Thyroid gland (tissue), 4 donors: Measurements from ENCODE around the gene PLEKHA5. TPM values are rescaled to one million over a fixed set of nuclear protein-coding genes. Genes with fewer than 3 reads are reported as not detected.
A peak's percentile ranks its signal among the peaks of the same experiment; 100 is the strongest.

Experiments
- DNase-seq, 2 donors: peaks; one replicate each; pipeline ENCODE4 v3.0.0-alpha.2; 2019
- H3K27ac ChIP-seq, 3 donors: fragments of 200-600 bp; sonication (generic); 1 replicate in 2 of 3; 2 replicates in 1 of 3; pipeline ENCODE4 v1.5.1; 2016 to 2019; ENCODE audit warnings: mild to moderate bottlenecking in 1 of 3, moderate library complexity in 1 of 3
- H3K27me3 ChIP-seq: fragments of 200-600 bp; sonication (generic); one replicate; pipeline ENCODE4 v1.5.1; 2019
- H3K36me3 ChIP-seq, 2 donors: fragments of 200-600 bp; sonication (generic); one replicate each; pipeline ENCODE4 v1.5.1; 2016 to 2019
- H3K4me1 ChIP-seq, 2 donors: fragments of 200-600 bp; sonication (generic); one replicate each; pipeline ENCODE4 v1.5.1; 2017 to 2019
- H3K4me3 ChIP-seq, 3 donors: fragments of 200-600 bp; sonication (generic); replicated peaks in 1 of 3; 1 replicate in 2 of 3; 2 replicates in 1 of 3; pipeline ENCODE4 v1.5.1; 2016; ENCODE audit warnings: mild to moderate bottlenecking in 1 of 3
- H3K9me3 ChIP-seq: fragments of 200-600 bp; sonication (generic); one replicate; pipeline ENCODE4 v1.5.1; 2017
- POLR2A ChIP-seq, 2 donors: fragments of 450-650 bp; IDR thresholded peaks; one replicate each; pipeline ENCODE4 v1.6.1; 2017; ENCODE audit warnings: antibody characterized with exemption in 2 of 2, mild to moderate bottlenecking in 2 of 2, moderate library complexity in 1 of 2
- WGBS, 2 donors: methylation state at CpG; one replicate each; pipeline ENCODE4 v1.1.5; 2017; 5-methylcytosine and 5-hydroxymethylcytosine counted together
- intact Hi-C: fragments of 100-400 bp; cut with DNase I; formaldehyde crosslinking; loops from one replicate; pipeline ENCODE4 v1.15.1; 2023
- total RNA-seq, 4 donors: library from RNA; depleted of rRNA; stranded (reverse); fragments of >200 nt; gene quantifications; one replicate each; pipeline ENCODE4 v1.2.3, GENCODE V29; 2016
- TF ChIP-seq, protein P1 (sequence below), 6 experiments: fragments of 200-600 bp in 3 of 6; fragments of 450-650 bp in 3 of 6; sonication (generic) in 3 of 6; IDR thresholded peaks; one replicate each; pipeline ENCODE4 v1.5.1; 2016 to 2019; ENCODE audit warnings: antibody characterized with exemption in 6 of 6, mild to moderate bottlenecking in 2 of 6, inconsistent platforms in 1 of 6, moderate library complexity in 1 of 6

PLEKHA5 gene
- total RNA-seq, 4 donors from 2014 or later, result 35.4 to 48.6 (median 40.8) TPM

DNA sequence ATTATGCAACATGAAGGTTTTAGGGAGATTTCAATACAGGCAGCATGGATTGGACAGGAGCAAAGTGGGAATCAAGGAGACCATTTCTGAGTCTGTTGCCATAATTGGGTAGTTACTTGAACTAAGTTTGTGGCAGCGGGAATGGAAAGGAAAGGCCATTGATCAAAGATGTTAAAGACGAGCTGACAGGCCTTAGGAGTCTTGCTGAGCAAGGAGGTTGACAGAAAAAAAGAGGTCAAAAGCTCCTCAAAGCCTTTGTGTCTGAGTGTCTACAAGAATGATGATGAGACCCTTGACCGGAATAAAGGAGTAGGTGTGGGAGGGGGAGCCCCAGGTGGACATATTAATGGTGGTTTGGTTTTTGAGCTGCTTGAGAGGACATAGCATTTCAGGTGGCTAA is 9.4 kb downstream of the PLEKHA5 start:
- no peak for TF ChIP-seq POLR2A (IDR thresholded peaks at IDR 0.05)
- Histone ChIP-seq H3K27me3 (no peaks in the 10 kb centered on the region), H3K9me3 (no peaks in the 10 kb centered on the region), H3K4me1 (peaks cover 9 to 10% of the 10 kb centered on the region in 2 donors), H3K4me3 (no peak overlapping the region), H3K27ac (no peak overlapping the region), H3K36me3 (no peaks in the 10 kb centered on the region)
- intact Hi-C loops, result no loop called here
- 93 to 96% methylated on average over 3 of the region's 3 CpGs for WGBS, 2 donors
- DNase-seq, result no peak

DNA sequence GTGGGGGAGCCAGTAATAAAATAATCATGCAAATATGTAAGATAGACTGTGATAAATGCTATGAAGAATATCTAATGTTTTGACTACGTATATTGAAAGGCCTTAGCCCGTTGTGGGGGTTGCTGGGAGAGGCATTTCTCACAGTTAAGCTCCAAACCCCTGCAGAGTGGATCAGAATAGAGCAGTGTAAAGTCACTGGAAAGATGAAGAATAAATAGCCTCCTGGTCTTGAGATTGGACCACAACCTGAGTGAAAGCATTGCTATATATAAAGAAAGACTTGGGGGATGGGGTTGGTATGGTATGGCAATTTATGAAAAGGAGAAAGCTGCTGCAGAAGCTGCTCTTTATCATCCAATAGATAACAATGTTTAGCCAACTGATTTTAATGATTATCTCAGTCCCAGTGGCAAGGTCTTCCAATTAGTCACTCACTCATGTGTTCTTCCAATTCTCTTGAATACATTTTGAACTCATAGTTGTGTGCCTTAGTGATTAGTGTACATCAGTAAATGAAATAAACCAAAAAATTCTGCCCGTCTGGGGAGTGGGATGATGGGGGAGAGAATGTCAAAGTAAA is 10.2 kb downstream of the PLEKHA5 start:
- no peaks in the 10 kb centered on the region for H3K27me3 ChIP-seq
- no peaks in the 10 kb centered on the region for H3K36me3 ChIP-seq
- WGBS, 2 donors, result 90 to 93% methylated on average over 3 of the region's 3 CpGs
- TF ChIP-seq POLR2A (IDR thresholded peaks at IDR 0.05), result no peak
- TF ChIP-seq, protein P1, sequence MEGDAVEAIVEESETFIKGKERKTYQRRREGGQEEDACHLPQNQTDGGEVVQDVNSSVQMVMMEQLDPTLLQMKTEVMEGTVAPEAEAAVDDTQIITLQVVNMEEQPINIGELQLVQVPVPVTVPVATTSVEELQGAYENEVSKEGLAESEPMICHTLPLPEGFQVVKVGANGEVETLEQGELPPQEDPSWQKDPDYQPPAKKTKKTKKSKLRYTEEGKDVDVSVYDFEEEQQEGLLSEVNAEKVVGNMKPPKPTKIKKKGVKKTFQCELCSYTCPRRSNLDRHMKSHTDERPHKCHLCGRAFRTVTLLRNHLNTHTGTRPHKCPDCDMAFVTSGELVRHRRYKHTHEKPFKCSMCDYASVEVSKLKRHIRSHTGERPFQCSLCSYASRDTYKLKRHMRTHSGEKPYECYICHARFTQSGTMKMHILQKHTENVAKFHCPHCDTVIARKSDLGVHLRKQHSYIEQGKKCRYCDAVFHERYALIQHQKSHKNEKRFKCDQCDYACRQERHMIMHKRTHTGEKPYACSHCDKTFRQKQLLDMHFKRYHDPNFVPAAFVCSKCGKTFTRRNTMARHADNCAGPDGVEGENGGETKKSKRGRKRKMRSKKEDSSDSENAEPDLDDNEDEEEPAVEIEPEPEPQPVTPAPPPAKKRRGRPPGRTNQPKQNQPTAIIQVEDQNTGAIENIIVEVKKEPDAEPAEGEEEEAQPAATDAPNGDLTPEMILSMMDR (IDR thresholded peaks at IDR 0.05), result no peak
- H3K4me3 ChIP-seq, result no peak overlapping the region
- intact Hi-C loops, result no loop called here
- H3K4me1 ChIP-seq, result peaks cover 9 to 10% of the 10 kb centered on the region in 2 donors
- H3K9me3 ChIP-seq, result no peaks in the 10 kb centered on the region
- DNase-seq, result no peak
- no peak overlapping the region for H3K27ac ChIP-seq

- Histone ChIP-seq H3K4me1 (peaks cover 9 to 10% of the 10 kb centered on the region in 2 donors), H3K27me3 (no peaks in the 10 kb centered on the region), H3K27ac (no peak overlapping the region), H3K9me3 (no peaks in the 10 kb centered on the region), H3K4me3 (no peak overlapping the region), H3K36me3 (no peaks in the 10 kb centered on the region)
- 39 to 57% methylated on average over 8 of the region's 8 CpGs for WGBS, 2 donors
- peak; percentile 24 to 30 for DNase-seq
- no peak for TF ChIP-seq POLR2A (IDR thresholded peaks at IDR 0.05)
- TF ChIP-seq, protein P1 (IDR thresholded peaks at IDR 0.05), result no peak
- intact Hi-C loops, result no loop called here
These were observed 11.1 kb downstream of the PLEKHA5 start for GRCh38 chr12:19140381-19141236.

DNA sequence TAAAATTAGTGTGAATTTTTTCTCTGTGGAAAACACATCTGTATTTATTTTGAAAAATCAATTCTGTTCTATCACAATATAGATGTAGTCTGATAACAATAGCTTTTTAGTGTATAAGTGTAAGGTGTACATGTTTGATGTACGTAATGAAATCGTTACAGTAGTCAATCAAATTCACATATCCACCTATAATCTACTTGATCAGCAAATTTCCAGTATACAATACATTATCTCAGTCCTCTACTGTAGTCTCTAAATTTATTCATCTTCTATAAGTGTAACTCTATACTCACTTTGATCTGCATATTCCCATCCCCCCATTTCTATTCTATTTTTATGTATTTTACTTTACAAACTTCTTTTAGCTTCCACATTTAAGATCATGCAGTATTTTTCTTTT is 13.0 kb downstream of the PLEKHA5 start:
- no peak for DNase-seq
- no peak for TF ChIP-seq POLR2A (IDR thresholded peaks at IDR 0.05)
- TF ChIP-seq, protein P1 (IDR thresholded peaks at IDR 0.05), result no peak
- Histone ChIP-seq H3K27ac (no peak overlapping the region), H3K4me3 (no peak overlapping the region), H3K9me3 (no peaks in the 10 kb centered on the region), H3K27me3 (no peaks in the 10 kb centered on the region), H3K36me3 (no peaks in the 10 kb centered on the region), H3K4me1 (peaks cover 9 to 10% of the 10 kb centered on the region in 2 donors)
- WGBS, 2 donors, result 96 to 97% methylated on average over 2 of the region's 2 CpGs
- intact Hi-C loops, result no loop called here

- Histone ChIP-seq H3K36me3 (no peaks in the 10 kb centered on the region), H3K27ac (no peak overlapping the region), H3K4me1 (peaks cover 9 to 10% of the 10 kb centered on the region in 2 donors), H3K4me3 (no peak overlapping the region), H3K27me3 (no peaks in the 10 kb centered on the region), H3K9me3 (no peaks in the 10 kb centered on the region)
- TF ChIP-seq POLR2A (IDR thresholded peaks at IDR 0.05), result no peak
- no peak for DNase-seq
- WGBS, 2 donors, result 91 to 92% methylated on average over 6 of the region's 6 CpGs
- intact Hi-C loops, result no loop called here
These were observed 14.8 kb downstream of the PLEKHA5 start for GRCh38 chr12:19144287-19144686.

- intact Hi-C loops, result no loop called here
- no peak for DNase-seq
- Histone ChIP-seq H3K36me3 (no peaks in the 10 kb centered on the region), H3K9me3 (no peaks in the 10 kb centered on the region), H3K4me1 (peaks cover 10% of the 10 kb centered on the region in 2 donors), H3K27ac (no peak overlapping the region), H3K4me3 (no peak overlapping the region), H3K27me3 (no peaks in the 10 kb centered on the region)
- TF ChIP-seq POLR2A (IDR thresholded peaks at IDR 0.05), result no peak
- TF ChIP-seq, protein P1 (IDR thresholded peaks at IDR 0.05), result no peak
- WGBS, 2 donors, result 84 to 88% methylated on average over 2 of the region's 2 CpGs
These were observed 15.5 kb downstream of the PLEKHA5 start for GRCh38 chr12:19144985-19145384.
